Activated CD4-positive, alpha-beta T cell treated with anti-CD3 and anti-CD28 coated beads for 1 hour (primary cell): Measurements from ENCODE around the gene CD22.

ENCODE experiments used
- DNase-seq: peaks from one replicate; pipeline ENCODE4 v3.0.0-alpha.2; 2020

The CD22 gene

GRCh38 chr19:35296644-35297514 is 32.1 kb upstream of the CD22 start:
- DNase-seq = no peak

GRCh38 chr19:35297515-35297848 is 31.5 kb upstream of the CD22 start:
- no peak for DNase-seq

GRCh38 chr19:35297922-35298321 is 31.1 kb upstream of the CD22 start:
- DNase-seq = no peak

GRCh38 chr19:35298561-35298972 is 30.4 kb upstream of the CD22 start:
- DNase-seq = no peak

GRCh38 chr19:35299523-35300338 is 29.3 kb upstream of the CD22 start:
- DNase-seq = no peak

GRCh38 chr19:35300339-35300649 is 28.7 kb upstream of the CD22 start:
- DNase-seq = no peak

GRCh38 chr19:35301961-35302360 is 27.0 kb upstream of the CD22 start:
- DNase-seq = no peak

- DNase-seq = no peak
Measured at GRCh38 chr19:35302446-35302845, 26.5 kb upstream of the CD22 start.

- no peak for DNase-seq
Measured at GRCh38 chr19:35303357-35303915, 25.6 kb upstream of the CD22 start.

- DNase-seq = no peak
Measured at GRCh38 chr19:35304036-35304435, 25.0 kb upstream of the CD22 start.

- DNase-seq = no peak
Measured at GRCh38 chr19:35305181-35305580, 23.8 kb upstream of the CD22 start.

- no peak for DNase-seq
Measured at GRCh38 chr19:35306473-35307246, 22.3 kb upstream of the CD22 start.

- no peak for DNase-seq
Measured at GRCh38 chr19:35307931-35308330, 21.1 kb upstream of the CD22 start.

GRCh38 chr19:35308910-35309309 is 20.1 kb upstream of the CD22 start:
- DNase-seq = no peak

- DNase-seq = no peak
Measured at GRCh38 chr19:35309481-35310279, 19.3 kb upstream of the CD22 start.

GRCh38 chr19:35310331-35310730 is 18.7 kb upstream of the CD22 start:
- DNase-seq = no peak

- no peak for DNase-seq
Measured at GRCh38 chr19:35310811-35311465, 18.0 kb upstream of the CD22 start.

GRCh38 chr19:35311901-35312665 is 16.9 kb upstream of the CD22 start:
- no peak for DNase-seq

- no peak for DNase-seq
Measured at GRCh38 chr19:35313587-35313986, 15.4 kb upstream of the CD22 start.

- DNase-seq = no peak
Measured at GRCh38 chr19:35314031-35314430, 15.0 kb upstream of the CD22 start.

- no peak for DNase-seq
Measured at GRCh38 chr19:35314858-35315470, 14.0 kb upstream of the CD22 start.
